Activated CD8-positive, alpha-beta memory T cell treated with anti-CD3 and anti-CD28 coated beads, Interleukin-2, amount 10 ng/mL, durations not matched to agents 7 days and 5 days (primary cell): ENCODE data around the gene JAKMIP2. TPM values are rescaled to one million over a fixed set of nuclear protein-coding genes. Genes with fewer than 3 reads are reported as not detected.

ENCODE experiments used
- ATAC-seq: fragments of 150-1000 bp; cut with Tn5 transposase; one replicate; pipeline ENCODE4 v1.10.0; 2021; ENCODE audit warnings: moderate library complexity
- CTCF ChIA-PET: fragments of 350-600 bp; sonication (Branson Sonifier 250); formaldehyde crosslinking; loops from one replicate; lab custom pipeline; 2021; ENCODE audit warnings: antibody characterized with exemption; lab: Charles Lee
- DNase-seq: peaks from one replicate; pipeline ENCODE4 v3.0.0-alpha.2; 2020
- H3K27ac Mint-ChIP-seq: one replicate; pipeline ENCODE4 v1.8.0; 2021; ENCODE audit warnings: mild to moderate bottlenecking, mixed read lengths
- H3K27me3 Mint-ChIP-seq: one replicate; pipeline ENCODE4 v1.8.0; 2021; ENCODE audit warnings: mixed read lengths
- H3K36me3 Mint-ChIP-seq: one replicate; pipeline ENCODE4 v1.8.0; 2021; ENCODE audit warnings: mild to moderate bottlenecking, mixed read lengths
- H3K4me1 Mint-ChIP-seq: one replicate; pipeline ENCODE4 v1.8.0; 2021; ENCODE audit warnings: mixed read lengths
- H3K4me3 Mint-ChIP-seq: one replicate; pipeline ENCODE4 v1.8.0; 2021; ENCODE audit warnings: mild to moderate bottlenecking, moderate library complexity, mixed read lengths
- H3K9me3 Mint-ChIP-seq: one replicate; pipeline ENCODE4 v1.8.0; 2022; ENCODE audit warnings: low read depth, mixed read lengths
- total RNA-seq, 2 experiments: library from RNA; stranded (reverse); gene quantifications; one replicate each; pipeline ENCODE4 v1.2.3, GENCODE V29; 2021

The JAKMIP2 gene
- total RNA-seq, 2 experiments from 2014 or later, result 5.2 to 6.1 TPM

GRCh38 chr5:147693233-147693632 is 89.3 kb downstream of the JAKMIP2 start:
- Mint-ChIP-seq H3K27me3 (no peaks in the 10 kb centered on the region), H3K4me1 (no peaks in the 10 kb centered on the region), H3K36me3 (peaks cover 4% of the 10 kb centered on the region), H3K9me3 (peaks cover 7% of the 10 kb centered on the region), H3K4me3 (no peak overlapping the region), H3K27ac (no peak overlapping the region)
- CTCF ChIA-PET, result no interaction called here
- DNase-seq (no peak), ATAC-seq (no peak)

GRCh38 chr5:147691130-147691529 is 91.4 kb downstream of the JAKMIP2 start:
- ATAC-seq (no peak), DNase-seq (no peak)
- CTCF ChIA-PET, result no interaction called here
- no peak overlapping the region for H3K4me3 Mint-ChIP-seq
- H3K36me3 Mint-ChIP-seq, result no peaks in the 10 kb centered on the region
- no peaks in the 10 kb centered on the region for H3K4me1 Mint-ChIP-seq
- no peaks in the 10 kb centered on the region for H3K9me3 Mint-ChIP-seq
- no peak overlapping the region for H3K27ac Mint-ChIP-seq
- H3K27me3 Mint-ChIP-seq, result no peaks in the 10 kb centered on the region

- CTCF ChIA-PET, result no interaction called here
- no peaks in the 10 kb centered on the region for H3K36me3 Mint-ChIP-seq
Measured at GRCh38 chr5:147690595-147690994, 91.9 kb downstream of the JAKMIP2 start.

GRCh38 chr5:147689426-147689825 is 93.1 kb downstream of the JAKMIP2 start:
- Mint-ChIP-seq H3K4me1 (no peaks in the 10 kb centered on the region), H3K9me3 (no peaks in the 10 kb centered on the region), H3K4me3 (no peak overlapping the region), H3K36me3 (no peaks in the 10 kb centered on the region), H3K27ac (no peak overlapping the region), H3K27me3 (no peaks in the 10 kb centered on the region)
- no peak for DNase-seq
- no peak for ATAC-seq
- CTCF ChIA-PET, result interaction anchor here (0.9 kb wide), 1 partner anchor 62 kb away, joined by 4 read pairs; no protein-coding TSS in a partner anchor

More at GRCh38 chr5:147690595-147690994, 91.9 kb downstream of the JAKMIP2 start:
- H3K27me3 Mint-ChIP-seq, result no peaks in the 10 kb centered on the region
- no peaks in the 10 kb centered on the region for H3K4me1 Mint-ChIP-seq
- no peak for ATAC-seq
- no peaks in the 10 kb centered on the region for H3K9me3 Mint-ChIP-seq
- H3K27ac Mint-ChIP-seq, result no peak overlapping the region
- no peak for DNase-seq
- no peak overlapping the region for H3K4me3 Mint-ChIP-seq

- no peaks in the 10 kb centered on the region for H3K9me3 Mint-ChIP-seq
- H3K36me3 Mint-ChIP-seq, result no peaks in the 10 kb centered on the region
- H3K27ac Mint-ChIP-seq, result no peak overlapping the region
- no peak for ATAC-seq
- H3K4me3 Mint-ChIP-seq, result no peak overlapping the region
- H3K27me3 Mint-ChIP-seq, result no peaks in the 10 kb centered on the region
- no peak for DNase-seq
- no peaks in the 10 kb centered on the region for H3K4me1 Mint-ChIP-seq
- CTCF ChIA-PET, result no interaction called here
Measured at GRCh38 chr5:147688656-147689356, 93.7 kb downstream of the JAKMIP2 start.

- Mint-ChIP-seq H3K27ac (no peak overlapping the region), H3K27me3 (no peaks in the 10 kb centered on the region), H3K4me1 (no peaks in the 10 kb centered on the region), H3K4me3 (no peak overlapping the region), H3K9me3 (no peaks in the 10 kb centered on the region), H3K36me3 (no peaks in the 10 kb centered on the region)
- ATAC-seq, result no peak
- DNase-seq, result no peak
- CTCF ChIA-PET, result no interaction called here
Measured at GRCh38 chr5:147687118-147687517, 95.4 kb downstream of the JAKMIP2 start.

- CTCF ChIA-PET, result no interaction called here
- no peak overlapping the region for H3K27ac Mint-ChIP-seq
- H3K4me3 Mint-ChIP-seq, result no peak overlapping the region
- no peaks in the 10 kb centered on the region for H3K27me3 Mint-ChIP-seq
- DNase-seq, result no peak
- no peaks in the 10 kb centered on the region for H3K9me3 Mint-ChIP-seq
- no peak for ATAC-seq
- H3K36me3 Mint-ChIP-seq, result no peaks in the 10 kb centered on the region
- H3K4me1 Mint-ChIP-seq, result no peaks in the 10 kb centered on the region
Measured at GRCh38 chr5:147686421-147686820, 96.1 kb downstream of the JAKMIP2 start.

- H3K4me3 Mint-ChIP-seq, result no peak overlapping the region
- H3K27me3 Mint-ChIP-seq, result no peaks in the 10 kb centered on the region
- H3K9me3 Mint-ChIP-seq, result no peaks in the 10 kb centered on the region
Measured at GRCh38 chr5:147685993-147686392, 96.5 kb downstream of the JAKMIP2 start.

GRCh38 chr5:147675168-147675567 is 107.4 kb downstream of the JAKMIP2 start:
- H3K4me3 Mint-ChIP-seq, result no peak overlapping the region
- H3K36me3 Mint-ChIP-seq, result peaks cover 2% of the 10 kb centered on the region
- CTCF ChIA-PET, result no interaction called here
- H3K9me3 Mint-ChIP-seq, result no peaks in the 10 kb centered on the region
- no peaks in the 10 kb centered on the region for H3K4me1 Mint-ChIP-seq
- H3K27me3 Mint-ChIP-seq, result no peaks in the 10 kb centered on the region
- H3K27ac Mint-ChIP-seq, result no peak overlapping the region
- DNase-seq (no peak), ATAC-seq (no peak)

More at GRCh38 chr5:147685993-147686392, 96.5 kb downstream of the JAKMIP2 start:
- ATAC-seq, result no peak
- no peak for DNase-seq
- CTCF ChIA-PET, result no interaction called here
- no peaks in the 10 kb centered on the region for H3K36me3 Mint-ChIP-seq
- no peaks in the 10 kb centered on the region for H3K4me1 Mint-ChIP-seq
- H3K27ac Mint-ChIP-seq, result no peak overlapping the region

GRCh38 chr5:147674411-147674810 is 108.1 kb downstream of the JAKMIP2 start:
- Mint-ChIP-seq H3K4me1 (no peaks in the 10 kb centered on the region), H3K9me3 (no peaks in the 10 kb centered on the region), H3K36me3 (peaks cover 2% of the 10 kb centered on the region), H3K27ac (no peak overlapping the region), H3K4me3 (no peak overlapping the region), H3K27me3 (no peaks in the 10 kb centered on the region)
- ATAC-seq (no peak), DNase-seq (no peak)
- CTCF ChIA-PET, result no interaction called here

GRCh38 chr5:147673791-147674190 is 108.7 kb downstream of the JAKMIP2 start:
- H3K4me1 Mint-ChIP-seq, result no peaks in the 10 kb centered on the region
- no peak overlapping the region for H3K4me3 Mint-ChIP-seq
- no peak for ATAC-seq
- CTCF ChIA-PET, result no interaction called here
- no peak for DNase-seq
- no peaks in the 10 kb centered on the region for H3K27me3 Mint-ChIP-seq
- peaks cover 2% of the 10 kb centered on the region for H3K36me3 Mint-ChIP-seq
- H3K9me3 Mint-ChIP-seq, result no peaks in the 10 kb centered on the region
- H3K27ac Mint-ChIP-seq, result no peak overlapping the region

- H3K27me3 Mint-ChIP-seq, result no peaks in the 10 kb centered on the region
- no peak for DNase-seq
- CTCF ChIA-PET, result no interaction called here
- no peak for ATAC-seq
- no peak overlapping the region for H3K4me3 Mint-ChIP-seq
- no peak overlapping the region for H3K27ac Mint-ChIP-seq
- no peaks in the 10 kb centered on the region for H3K4me1 Mint-ChIP-seq
- peaks cover 2% of the 10 kb centered on the region for H3K36me3 Mint-ChIP-seq
- H3K9me3 Mint-ChIP-seq, result no peaks in the 10 kb centered on the region
Measured at GRCh38 chr5:147673266-147673665, 109.3 kb downstream of the JAKMIP2 start.

GRCh38 chr5:147671365-147671764 is 111.2 kb downstream of the JAKMIP2 start:
- Mint-ChIP-seq H3K4me1 (no peaks in the 10 kb centered on the region), H3K27me3 (no peaks in the 10 kb centered on the region), H3K27ac (no peak overlapping the region), H3K9me3 (no peaks in the 10 kb centered on the region), H3K4me3 (no peak overlapping the region), H3K36me3 (peaks cover 2% of the 10 kb centered on the region)
- ATAC-seq, result no peak
- CTCF ChIA-PET, result no interaction called here
- DNase-seq, result no peak

GRCh38 chr5:147670815-147671214 is 111.7 kb downstream of the JAKMIP2 start:
- no peaks in the 10 kb centered on the region for H3K9me3 Mint-ChIP-seq
- H3K4me3 Mint-ChIP-seq, result no peak overlapping the region
- ATAC-seq (no peak), DNase-seq (no peak)
- no peaks in the 10 kb centered on the region for H3K27me3 Mint-ChIP-seq
- peaks cover 2% of the 10 kb centered on the region for H3K36me3 Mint-ChIP-seq
- no peaks in the 10 kb centered on the region for H3K4me1 Mint-ChIP-seq
- CTCF ChIA-PET, result no interaction called here
- no peak overlapping the region for H3K27ac Mint-ChIP-seq
